Uterus (tissue), 2 donors: ENCODE results near the gene CEBPA.

Source experiments
- CTCF ChIP-seq, 4 experiments: fragments of 200-600 bp in 2 of 4; fragments of 450-650 bp in 2 of 4; sonication (generic) in 2 of 4; IDR thresholded peaks; one replicate each; pipeline ENCODE4 v1.5.1; 2016 to 2019; ENCODE audit warnings: antibody characterized with exemption in 4 of 4, mild to moderate bottlenecking in 2 of 4, moderate library complexity in 1 of 4
- POLR2A ChIP-seq, 2 donors: fragments of 450-650 bp; IDR thresholded peaks; one replicate each; pipeline ENCODE4 v1.6.1; 2016; ENCODE audit warnings: antibody characterized with exemption in 2 of 2, mild to moderate bottlenecking in 1 of 2, moderate library complexity in 1 of 2

GRCh38 chr19:33266974-33267484 is 35.3 kb downstream of the CEBPA start:
- TF ChIP-seq CTCF (IDR thresholded peaks at IDR 0.05) (no peak), POLR2A (IDR thresholded peaks at IDR 0.05) (no peak)
